B cell (primary cell): ENCODE measurements around the gene EDAR. TPM values are rescaled to one million over a fixed set of nuclear protein-coding genes. Genes with fewer than 3 reads are reported as not detected.

Experiments used
- ATAC-seq: fragments of 200-7000 bp; cut with Tn5 transposase; one replicate; pipeline ENCODE4 v1.10.0; 2021; ENCODE audit warnings: low read depth, mild to moderate bottlenecking, moderate number of reproducible peaks, moderate library complexity
- CTCF ChIA-PET: fragments of 350-600 bp; sonication (Branson Sonifier 250); formaldehyde crosslinking; loops from one replicate; lab custom pipeline; 2021; ENCODE audit warnings: antibody characterized with exemption, inconsistent platforms; lab: Charles Lee
- POLR2A ChIA-PET: fragments of 350-600 bp; sonication (Branson Sonifier 250); formaldehyde crosslinking; loops from one replicate; lab custom pipeline; 2021; ENCODE audit warnings: antibody characterized with exemption; lab: Charles Lee
- DNase-seq: peaks from one replicate; pipeline ENCODE4 v3.0.0; 2013
- H2AFZ ChIP-seq: 2 replicates; pipeline ENCODE4 v1.6.1; 2012; ENCODE audit warnings: mild to moderate bottlenecking, low read depth, low read length; ENCODE audit not compliant: insufficient read depth, poor library complexity, severe bottlenecking
- H3K27ac ChIP-seq, 2 donors: 1 replicate in 1 of 2; 2 replicates in 1 of 2; pipeline ENCODE4 v1.5.1; 2012 to 2013; ENCODE audit warnings: low read length in 2 of 2, mild to moderate bottlenecking in 2 of 2, moderate library complexity in 1 of 2
- H3K27me3 ChIP-seq, 4 experiments: fragments of 200-600 bp in 1 of 4; sonication (generic) in 1 of 4; replicated peaks in 1 of 4; 1 replicate in 2 of 4; 2 replicates in 2 of 4; pipeline versions ENCODE4 v1.6.1 to v1.7.0; 2013 to 2016; ENCODE audit warnings: low read length in 3 of 4, mild to moderate bottlenecking in 2 of 4, mixed read lengths in 1 of 4, moderate library complexity in 1 of 4; ENCODE audit not compliant: insufficient read depth in 4 of 4, control insufficient read depth in 3 of 4; ENCODE audit errors: control extremely low read depth in 1 of 4
- H3K36me3 ChIP-seq, 2 experiments: replicated peaks in 1 of 2; 1 replicate in 1 of 2; 2 replicates in 1 of 2; pipeline versions ENCODE4 v1.6.1 to v1.7.1; 2013; ENCODE audit warnings: low read length in 1 of 2; ENCODE audit not compliant: insufficient read depth in 2 of 2, control insufficient read depth in 1 of 2; ENCODE audit errors: control extremely low read depth in 1 of 2, extremely low read depth in 1 of 2
- H3K4me1 ChIP-seq, 2 donors: fragments of 200-600 bp in 1 of 2; sonication (generic) in 1 of 2; 1 replicate in 1 of 2; 2 replicates in 1 of 2; pipeline versions ENCODE4 v1.5.1 to v1.6.1; 2013 to 2017; ENCODE audit warnings: low read length in 2 of 2; ENCODE audit not compliant: control insufficient read depth in 2 of 2, insufficient read depth in 2 of 2
- H3K4me2 ChIP-seq: replicated peaks from 2 replicates; pipeline ENCODE3; 2012; ENCODE audit warnings: mild to moderate bottlenecking, low read depth, low read length; ENCODE audit not compliant: poor library complexity, severe bottlenecking
- H3K4me3 ChIP-seq, 5 experiments: fragments of 200-600 bp in 1 of 5; sonication (generic) in 1 of 5; 1 replicate in 3 of 5; 2 replicates in 2 of 5; pipeline versions ENCODE4 v1.5.1 to v1.7.0; 2011 to 2016; ENCODE audit warnings: low read length in 4 of 5, mild to moderate bottlenecking in 4 of 5, low read depth in 2 of 5, control low read depth in 1 of 5, moderate library complexity in 1 of 5; ENCODE audit not compliant: insufficient read depth in 1 of 5; ENCODE audit errors: control extremely low read depth in 1 of 5, extremely low read depth in 1 of 5
- H3K79me2 ChIP-seq: fragments of 200-600 bp; sonication (generic); one replicate; pipeline ENCODE4 v1.6.0; 2016; ENCODE audit warnings: low read length; ENCODE audit not compliant: control insufficient read depth, insufficient read depth
- H3K9ac ChIP-seq: fragments of 200-600 bp; sonication (generic); 2 replicates; pipeline ENCODE4 v1.6.1; 2017; ENCODE audit warnings: mild to moderate bottlenecking, low read length, moderate library complexity
- H3K9me3 ChIP-seq, 3 donors: one replicate each; pipeline versions ENCODE4 v1.6.1 to v1.7.1; 2013; ENCODE audit warnings: low read length in 2 of 3; ENCODE audit not compliant: control insufficient read depth in 2 of 3, insufficient read depth in 1 of 3; ENCODE audit errors: control extremely low read depth in 1 of 3
- H4K20me1 ChIP-seq: 2 replicates; pipeline ENCODE4 v1.6.0; 2012; ENCODE audit warnings: mild to moderate bottlenecking, low read length; ENCODE audit not compliant: insufficient read depth, control insufficient read depth, poor library complexity, severe bottlenecking
- H3K27ac Mint-ChIP-seq: one replicate; pipeline ENCODE4 v1.8.0; 2021; ENCODE audit warnings: mixed read lengths
- H3K27me3 Mint-ChIP-seq: one replicate; pipeline ENCODE4 v1.8.0; 2021; ENCODE audit warnings: mixed read lengths
- H3K4me1 Mint-ChIP-seq: one replicate; pipeline ENCODE4 v1.8.0; 2021; ENCODE audit warnings: mixed read lengths
- H3K4me3 Mint-ChIP-seq: one replicate; pipeline ENCODE4 v1.8.0; 2021; ENCODE audit warnings: mixed read lengths
- H3K9me3 Mint-ChIP-seq: one replicate; pipeline ENCODE4 v1.8.0; 2022; ENCODE audit warnings: mixed read lengths; ENCODE audit not compliant: insufficient read depth
- CTCF ChIP-seq: fragments of 200-600 bp; IDR thresholded peaks from one replicate; pipeline ENCODE4 v1.8.0; 2022; ENCODE audit warnings: antibody characterized with exemption, mild to moderate bottlenecking
- EZH2 ChIP-seq: IDR thresholded peaks from 2 replicates; pipeline ENCODE4 v1.6.1; 2012; ENCODE audit warnings: borderline replicate concordance, low read depth, mild to moderate bottlenecking, moderate library complexity, low read length; ENCODE audit not compliant: insufficient read depth, poor library complexity, severe bottlenecking
- WGBS: methylation state at CpG from one replicate; pipeline ENCODE4 v1.1.5; 2013; ENCODE audit warnings: missing lambda C conversion rate; ENCODE audit not compliant: insufficient coverage; 5-methylcytosine and 5-hydroxymethylcytosine counted together
- intact Hi-C: fragments of 100-400 bp; cut with micrococcal nuclease; formaldehyde crosslinking; loops from one replicate; pipeline ENCODE4 v1.10.0; 2022
- polyA plus RNA-seq: library from polyadenylated mRNA; depleted of rRNA; stranded (reverse); fragments of >200 nt; gene quantifications from 2 replicates; pipeline ENCODE4 v1.2.3, GENCODE V29; 2012
- total RNA-seq, 2 donors: library from RNA; stranded (reverse); fragments of 120-200 nt in 1 of 2; gene quantifications; 1 replicate in 1 of 2; 2 replicates in 1 of 2; pipeline versions ENCODE4 v1.2.3 to v1.2.4, GENCODE V29; 2013 to 2022

EDAR gene
- total and polyA plus RNA-seq, 2 donors (not counting 1 experiment from before 2014, with no cell fraction given): 0.03 TPM; not detected in 1

- TF ChIP-seq CTCF (no peak), EZH2 (no peak)
- no peaks in the 10 kb centered on the region for H3K4me1 Mint-ChIP-seq
- H3K4me3 Mint-ChIP-seq: no peak overlapping the region
- H3K9me3 Mint-ChIP-seq: no peaks in the 10 kb centered on the region
- Histone ChIP-seq H3K9me3 (no peaks in the 10 kb centered on the region), H3K27me3 (no peaks in the 10 kb centered on the region), H3K79me2 (no peaks in the 10 kb centered on the region), H4K20me1 (no peaks in the 10 kb centered on the region), H3K36me3 (no peaks in the 10 kb centered on the region), H3K9ac (no peak overlapping the region), H3K27ac (no peak overlapping the region), H2AFZ (no peak overlapping the region), H3K4me2 (no peak overlapping the region), H3K4me3 (no peak overlapping the region), H3K4me1 (no peaks in the 10 kb centered on the region)
- POLR2A ChIA-PET: no interaction called here
- DNase-seq: no peak
- WGBS: 92% methylated on average over 12 of the region's 15 CpGs
- no peak overlapping the region for H3K27ac Mint-ChIP-seq
- no peaks in the 10 kb centered on the region for H3K27me3 Mint-ChIP-seq
- intact Hi-C loops: no loop called here
- CTCF ChIA-PET: no interaction called here
- ATAC-seq: no peak
Observed at GRCh38 chr2:108918156-108918874, 70.7 kb downstream of the EDAR start.

DNA sequence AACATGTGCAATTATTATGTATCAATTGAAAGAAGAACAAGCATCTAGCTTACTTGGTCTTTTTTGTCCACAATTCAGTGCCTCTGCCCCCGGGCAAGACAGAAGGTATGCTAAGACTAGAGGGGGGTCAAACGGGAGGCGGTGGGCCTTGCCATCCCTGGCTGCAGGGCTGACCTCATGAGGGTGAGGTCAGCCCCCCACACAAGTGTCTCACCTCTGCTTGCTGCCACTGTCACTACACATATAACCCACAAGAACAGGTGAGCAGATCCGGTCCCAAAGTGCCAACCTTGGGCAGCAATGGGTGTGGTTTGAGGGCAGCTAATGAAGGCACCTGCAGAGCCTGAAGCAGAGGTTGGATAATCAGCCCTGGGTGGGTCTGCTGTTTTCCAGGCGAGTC is 71.5 kb downstream of the EDAR start:
- Histone ChIP-seq H4K20me1 (no peaks in the 10 kb centered on the region), H3K27me3 (no peaks in the 10 kb centered on the region), H3K27ac (no peak overlapping the region), H3K4me1 (no peaks in the 10 kb centered on the region), H3K79me2 (no peaks in the 10 kb centered on the region), H2AFZ (no peak overlapping the region), H3K9ac (no peak overlapping the region), H3K4me3 (no peak overlapping the region), H3K4me2 (no peak overlapping the region), H3K9me3 (no peaks in the 10 kb centered on the region), H3K36me3 (no peaks in the 10 kb centered on the region)
- no peaks in the 10 kb centered on the region for H3K27me3 Mint-ChIP-seq
- H3K9me3 Mint-ChIP-seq: no peaks in the 10 kb centered on the region
- intact Hi-C loops: no loop called here
- WGBS: no CpG with 5 or more reads among the region's 5 CpGs
- H3K4me1 Mint-ChIP-seq: no peaks in the 10 kb centered on the region
- no peak for TF ChIP-seq CTCF
- TF ChIP-seq EZH2: no peak
- ChIA-PET POLR2A (no interaction called here), CTCF (no interaction called here)
- DNase-seq: no peak
- H3K27ac Mint-ChIP-seq: no peak overlapping the region
- no peak overlapping the region for H3K4me3 Mint-ChIP-seq
- no peak for ATAC-seq
